ENCODE measurements around the gene TBX1.

DNA sequence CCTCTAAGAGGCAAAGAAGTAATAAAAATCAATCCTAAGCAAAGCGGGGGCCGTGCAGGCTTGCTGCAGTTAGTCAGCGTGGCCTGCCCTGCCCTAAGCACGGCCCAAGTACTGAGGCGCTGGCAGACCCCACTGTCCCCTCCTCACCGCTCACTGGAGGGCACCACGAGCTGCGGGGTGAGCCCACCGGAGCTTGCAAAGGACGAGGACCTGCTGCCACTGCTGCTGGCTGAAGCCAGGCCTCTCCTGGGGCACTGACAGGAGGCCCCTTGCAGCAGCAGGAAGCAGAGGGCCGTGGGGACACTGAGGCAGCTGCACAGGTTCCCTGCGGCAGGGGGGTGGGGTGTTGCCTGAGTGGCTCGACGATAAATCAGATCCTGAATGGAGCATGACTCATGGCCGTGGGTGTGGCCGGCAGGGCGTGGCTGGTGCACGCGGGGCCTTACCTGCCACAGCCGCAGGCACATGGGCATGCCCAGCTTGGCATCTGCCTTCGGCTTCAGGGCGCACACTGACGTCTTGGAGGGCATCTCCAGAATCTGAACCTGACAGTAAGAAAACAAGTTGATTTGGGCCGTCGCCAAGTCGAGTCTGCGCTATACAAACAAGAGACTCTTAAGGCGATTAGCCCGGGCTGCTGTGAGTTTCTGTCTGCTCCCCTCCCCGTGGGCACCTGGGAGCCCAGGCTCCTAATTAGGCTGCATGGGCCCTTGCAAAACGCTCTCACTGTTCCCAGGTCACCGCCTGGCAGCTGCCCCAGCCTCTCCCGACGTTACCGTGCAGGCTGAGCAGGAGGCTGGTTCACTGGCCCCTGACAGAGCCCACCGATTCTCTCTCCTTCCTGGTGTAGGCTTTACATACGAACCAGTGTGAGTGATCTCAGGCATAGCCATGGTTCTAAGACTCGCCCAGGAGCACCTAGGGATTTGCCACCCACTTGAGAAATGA, 45.9 kb downstream of the TBX1 start:
- TF ChIP-seq CTCF (IDR thresholded peaks at IDR 0.05 in 2 of 3, conservative IDR thresholded peaks at IDR 0.05 in 1 of 3; ENCODE audit: control insufficient read depth in 2 of 3, extremely low read depth in 1 of 3, insufficient read depth in 1 of 3, low read depth in 3 of 3, low read length in 3 of 3), result no peak
- TF ChIP-seq FOXM1 (IDR thresholded peaks at IDR 0.05; ENCODE audit: low read depth, low read length), result no peak
- TF ChIP-seq POLR2AphosphoS5 (IDR thresholded peaks at IDR 0.05; ENCODE audit: low read length), result no peak
- TF ChIP-seq TAF1 (IDR thresholded peaks at IDR 0.05; ENCODE audit: borderline replicate concordance, low read depth, low read length), result no peak
- TF ChIP-seq SMAD1 (IDR thresholded peaks at IDR 0.05; ENCODE audit: low read depth, partially characterized antibody), result no peak
- no peak for TF ChIP-seq ZSCAN29 (IDR thresholded peaks at IDR 0.05)
- TF ChIP-seq CHD4 (IDR thresholded peaks at IDR 0.05), result no peak
- TF ChIP-seq USF2 (IDR thresholded peaks at IDR 0.05; ENCODE audit: borderline replicate concordance, low read depth, low read length), result no peak
